OCI-LY1 (cell line): ENCODE measurements around the gene TLK1.

Source experiments
- H2AFZ ChIP-seq: fragments of 200-600 bp; sonication (generic), shearing (Covaris generic); 2 replicates; pipeline ENCODE4 v1.6.0; 2014; ENCODE audit warnings: antibody characterized with exemption, mild to moderate bottlenecking, low read length
- H3F3A ChIP-seq: fragments of 200-600 bp; sonication (generic), shearing (Covaris generic); 2 replicates; pipeline ENCODE4 v1.6.0; 2014; ENCODE audit warnings: mild to moderate bottlenecking, antibody characterized with exemption, low read length, moderate library complexity; ENCODE audit not compliant: insufficient read depth
- H3K27ac ChIP-seq: fragments of 200-600 bp; sonication (generic); 2 replicates; pipeline ENCODE4 v1.5.1; 2014; ENCODE audit warnings: low read length, mixed run types, mild to moderate bottlenecking, low read depth; ENCODE audit not compliant: poor library complexity, severe bottlenecking
- H3K27me3 ChIP-seq: fragments of 200-600 bp; sonication (generic); 2 replicates; pipeline ENCODE4 v1.6.0; 2014; ENCODE audit warnings: antibody characterized with exemption, mild to moderate bottlenecking, low read length, moderate library complexity; ENCODE audit not compliant: insufficient read depth
- H3K36me3 ChIP-seq: fragments of 200-600 bp; sonication (generic); 2 replicates; pipeline ENCODE4 v1.6.1; 2014; ENCODE audit warnings: mild to moderate bottlenecking, antibody characterized with exemption, low read length, moderate library complexity, mixed read lengths; ENCODE audit not compliant: insufficient read depth
- H3K4me1 ChIP-seq: fragments of 200-600 bp; sonication (generic); 2 replicates; pipeline ENCODE4 v1.5.1; 2014; ENCODE audit warnings: mild to moderate bottlenecking, low read length, moderate library complexity; ENCODE audit not compliant: insufficient read depth, severe bottlenecking
- H3K4me2 ChIP-seq: fragments of 200-600 bp; sonication (generic), shearing (Covaris generic); 2 replicates; pipeline ENCODE4 v1.6.1; 2014; ENCODE audit warnings: low read length
- H3K4me3 ChIP-seq: fragments of 200-600 bp; sonication (generic); 2 replicates; pipeline ENCODE4 v1.5.1; 2014; ENCODE audit warnings: low read length, low read depth, mild to moderate bottlenecking, mixed read lengths; ENCODE audit not compliant: poor library complexity, severe bottlenecking
- H3K79me2 ChIP-seq: fragments of 200-600 bp; shearing (Covaris generic); 2 replicates; pipeline ENCODE4 v1.6.1; 2016; ENCODE audit warnings: mixed run types, low read length, mixed read lengths; ENCODE audit not compliant: insufficient read depth
- H3K9ac ChIP-seq: fragments of 200-600 bp; sonication (generic), shearing (Covaris generic); 2 replicates; pipeline ENCODE4 v1.6.1; 2014; ENCODE audit warnings: mild to moderate bottlenecking, low read length, mixed read lengths
- H3K9me2 ChIP-seq: fragments of 200-600 bp; sonication (generic), shearing (Covaris generic); 2 replicates; pipeline ENCODE4 v1.6.1; 2014; ENCODE audit warnings: low read depth, mild to moderate bottlenecking, low read length, mixed read lengths
- H3K9me3 ChIP-seq: fragments of 200-600 bp; shearing (Covaris generic); 2 replicates; pipeline ENCODE4 v1.6.1; 2014; ENCODE audit warnings: low read length, mixed read lengths
- H4K20me1 ChIP-seq: fragments of 200-600 bp; sonication (generic), shearing (Covaris generic); 2 replicates; pipeline ENCODE4 v1.6.0; 2016; ENCODE audit warnings: mild to moderate bottlenecking, low read length; ENCODE audit not compliant: insufficient read depth
- EZH2 ChIP-seq: fragments of 200-600 bp; sonication (generic), shearing (Covaris generic); IDR thresholded peaks from 2 replicates; pipeline ENCODE4 v1.8.0; 2017; ENCODE audit warnings: borderline replicate concordance, mixed run types, mild to moderate bottlenecking, antibody characterized with exemption, low read length, moderate library complexity, mixed read lengths
- TF ChIP-seq, protein P1 (sequence below): fragments of 200-600 bp; sonication (generic), shearing (Covaris generic); IDR thresholded peaks from 2 replicates; pipeline ENCODE4 v1.5.1; 2017; ENCODE audit warnings: mild to moderate bottlenecking, antibody characterized with exemption, low read length, moderate library complexity, mixed read lengths

Gene TLK1

DNA sequence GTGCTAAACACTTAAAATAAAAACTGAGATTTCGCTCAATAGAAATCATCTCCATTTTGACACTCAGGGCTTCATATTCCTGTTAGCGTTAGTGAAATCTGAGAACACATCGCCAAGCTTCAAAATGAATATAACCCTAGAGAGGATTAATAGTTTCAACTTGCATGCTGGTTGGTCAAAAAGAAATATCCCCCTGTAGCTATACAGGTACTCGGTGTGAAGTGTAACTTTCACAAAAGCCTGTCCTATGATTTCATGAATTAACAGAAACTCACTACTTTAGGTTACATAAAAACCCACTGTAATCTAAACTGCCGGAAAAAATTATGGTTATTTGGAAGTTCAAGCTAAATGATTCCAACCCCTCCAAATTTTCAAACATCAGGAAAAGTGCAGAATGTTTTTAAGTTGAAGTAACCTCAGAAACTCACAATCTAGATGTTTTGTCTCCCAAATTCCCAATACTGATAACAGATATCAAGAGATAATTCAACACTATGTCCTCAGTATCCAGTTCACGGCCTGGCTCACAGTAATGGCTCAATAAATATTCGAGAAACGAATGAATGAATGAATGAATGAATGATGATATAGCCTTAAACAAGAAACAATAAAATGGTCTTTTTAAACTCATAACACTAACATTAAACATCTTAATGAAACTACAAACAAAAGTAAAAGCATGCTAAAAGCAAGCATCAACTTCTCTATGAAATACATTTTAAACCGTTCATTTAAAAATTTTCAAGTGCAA, 2.5 kb downstream of the TLK1 start:
- peaks cover 3% of the 10 kb centered on the region; the same call in 1 of the 2 replicates for H4K20me1 ChIP-seq
- H3K4me2 ChIP-seq: peak overlapping the region; percentile 77
- peak overlapping the region; percentile 91 for H3K9ac ChIP-seq
- no peak overlapping the region for H2AFZ ChIP-seq
- H3K4me3 ChIP-seq: peak overlapping the region; percentile 75
- peaks cover 66% of the 10 kb centered on the region for H3K79me2 ChIP-seq
- H3K9me3 ChIP-seq: no peaks in the 10 kb centered on the region
- H3K36me3 ChIP-seq: peaks cover 2% of the 10 kb centered on the region
- no peaks in the 10 kb centered on the region; the same call in 1 of the 2 replicates for H3F3A ChIP-seq
- peaks cover 72% of the 10 kb centered on the region for H3K4me1 ChIP-seq
- no peaks in the 10 kb centered on the region for H3K27me3 ChIP-seq
- TF ChIP-seq EZH2: no peak
- TF ChIP-seq, protein P1, sequence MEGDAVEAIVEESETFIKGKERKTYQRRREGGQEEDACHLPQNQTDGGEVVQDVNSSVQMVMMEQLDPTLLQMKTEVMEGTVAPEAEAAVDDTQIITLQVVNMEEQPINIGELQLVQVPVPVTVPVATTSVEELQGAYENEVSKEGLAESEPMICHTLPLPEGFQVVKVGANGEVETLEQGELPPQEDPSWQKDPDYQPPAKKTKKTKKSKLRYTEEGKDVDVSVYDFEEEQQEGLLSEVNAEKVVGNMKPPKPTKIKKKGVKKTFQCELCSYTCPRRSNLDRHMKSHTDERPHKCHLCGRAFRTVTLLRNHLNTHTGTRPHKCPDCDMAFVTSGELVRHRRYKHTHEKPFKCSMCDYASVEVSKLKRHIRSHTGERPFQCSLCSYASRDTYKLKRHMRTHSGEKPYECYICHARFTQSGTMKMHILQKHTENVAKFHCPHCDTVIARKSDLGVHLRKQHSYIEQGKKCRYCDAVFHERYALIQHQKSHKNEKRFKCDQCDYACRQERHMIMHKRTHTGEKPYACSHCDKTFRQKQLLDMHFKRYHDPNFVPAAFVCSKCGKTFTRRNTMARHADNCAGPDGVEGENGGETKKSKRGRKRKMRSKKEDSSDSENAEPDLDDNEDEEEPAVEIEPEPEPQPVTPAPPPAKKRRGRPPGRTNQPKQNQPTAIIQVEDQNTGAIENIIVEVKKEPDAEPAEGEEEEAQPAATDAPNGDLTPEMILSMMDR: no peak
- no peak overlapping the region for H3K27ac ChIP-seq
- no peaks in the 10 kb centered on the region for H3K9me2 ChIP-seq

DNA sequence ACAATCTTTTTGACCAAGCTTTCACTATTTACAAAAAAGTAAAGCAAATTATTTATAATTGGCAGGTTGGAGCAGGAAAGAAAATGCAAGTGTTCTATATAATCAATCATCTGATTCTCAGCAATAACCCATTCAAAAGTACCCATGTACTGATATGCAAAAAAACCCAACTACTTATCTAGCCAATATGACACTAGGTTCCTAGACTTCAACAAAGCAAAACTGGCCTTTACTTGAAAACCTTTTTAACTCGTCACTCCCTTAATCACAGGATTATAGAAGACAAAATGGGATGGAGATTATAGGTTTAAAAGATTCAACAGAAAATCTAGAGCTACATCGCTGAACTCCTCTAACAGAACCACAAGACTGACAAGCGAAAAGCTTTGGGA, 3.6 kb downstream of the TLK1 start:
- no peaks in the 10 kb centered on the region for H3K27me3 ChIP-seq
- peaks cover 5% of the 10 kb centered on the region for H3K36me3 ChIP-seq
- H3K4me2 ChIP-seq: peak overlapping the region; percentile 77
- H3K9me3 ChIP-seq: no peaks in the 10 kb centered on the region
- TF ChIP-seq, protein P1: no peak
- TF ChIP-seq EZH2: no peak
- H3K9ac ChIP-seq: no peak overlapping the region
- no peak overlapping the region for H3K27ac ChIP-seq
- H3K4me3 ChIP-seq: peak overlapping the region; percentile 75
- peaks cover 3% of the 10 kb centered on the region; the same call in 1 of the 2 replicates for H4K20me1 ChIP-seq
- H3K79me2 ChIP-seq: peaks cover 77% of the 10 kb centered on the region
- H3K4me1 ChIP-seq: peaks cover 63% of the 10 kb centered on the region
- no peak overlapping the region for H2AFZ ChIP-seq
- no peaks in the 10 kb centered on the region for H3K9me2 ChIP-seq
- no peaks in the 10 kb centered on the region; the same call in 1 of the 2 replicates for H3F3A ChIP-seq

DNA sequence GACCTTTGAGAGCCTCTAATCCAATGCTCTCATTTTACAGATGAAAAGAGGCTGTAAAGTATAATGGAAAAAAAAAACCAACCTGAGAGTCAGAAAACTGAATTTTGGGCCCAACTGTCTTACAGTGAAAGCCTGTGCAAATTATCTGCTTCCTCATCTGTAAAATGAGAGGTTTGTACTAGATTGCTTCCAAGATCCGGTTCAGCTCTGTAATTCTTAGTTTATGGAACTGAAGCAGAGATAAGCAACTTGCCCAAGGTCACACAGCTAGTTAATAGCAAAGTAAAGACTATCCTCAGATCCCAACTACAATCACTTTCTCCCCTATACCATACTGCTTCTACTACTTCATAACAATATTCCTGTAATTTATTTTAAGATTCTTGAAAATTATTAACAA, 6.3 kb downstream of the TLK1 start:
- H3K4me1 ChIP-seq: peaks cover 55% of the 10 kb centered on the region
- no peak overlapping the region for H2AFZ ChIP-seq
- peaks cover 5% of the 10 kb centered on the region for H3K36me3 ChIP-seq
- peaks cover 100% of the 10 kb centered on the region for H3K79me2 ChIP-seq
- H3K9ac ChIP-seq: no peak overlapping the region
- H3K27ac ChIP-seq: peak overlapping the region; percentile 27
- H3K9me3 ChIP-seq: no peaks in the 10 kb centered on the region
- no peaks in the 10 kb centered on the region; the same call in 1 of the 2 replicates for H3F3A ChIP-seq
- H3K4me3 ChIP-seq: no peak overlapping the region
- peak overlapping the region; percentile 33; the same call in 1 of the 2 replicates for H3K4me2 ChIP-seq
- H4K20me1 ChIP-seq: peaks cover 3% of the 10 kb centered on the region; the same call in 1 of the 2 replicates
- H3K27me3 ChIP-seq: no peaks in the 10 kb centered on the region
- TF ChIP-seq, protein P1: no peak
- TF ChIP-seq EZH2: no peak
- no peaks in the 10 kb centered on the region for H3K9me2 ChIP-seq
